GM12878 (cell line): ENCODE data around the gene CCDC88C. TPM values are rescaled to one million over a fixed set of nuclear protein-coding genes. Genes with fewer than 3 reads are reported as not detected.
A peak's percentile ranks its signal among the peaks of the same experiment; 100 is the strongest.

Experiments
- ATAC-seq: fragments of 200-7000 bp; cut with Tn5 transposase; 3 replicates; pipeline ENCODE4 v1.9.1; 2020; ENCODE audit warnings: mild to moderate bottlenecking, moderate library complexity
- BruUV-seq: library from RNA; stranded (reverse); fragments of 400-500 nt; replicated peaks from 2 replicates; lab custom pipeline; 2021; lab: Mats Ljungman, UMichigan
- CTCF ChIA-PET: fragments of 300-600 bp; sonication (Branson Sonifier 250); formaldehyde crosslinking; extraction: SDS; loops from one replicate; lab custom pipeline; 2021; ENCODE audit warnings: inconsistent platforms; lab: Yijun Ruan, JAX
- POLR2A ChIA-PET: fragments of 350-600 bp; formaldehyde crosslinking; extraction: SDS; loops from one replicate; lab custom pipeline; 2021; ENCODE audit warnings: inconsistent platforms; lab: Charles Lee
- RAD21 ChIA-PET: fragments of 300-600 bp; sonication (Branson Sonifier 250); formaldehyde crosslinking; loops from one replicate; lab custom pipeline; 2023; ENCODE audit warnings: antibody characterized with exemption; ENCODE audit not compliant: unreplicated experiment; lab: Charles Lee
- SMC1A ChIA-PET: fragments of 300-600 bp; sonication (Branson Sonifier 250); formaldehyde crosslinking; loops from one replicate; lab custom pipeline; 2023; ENCODE audit not compliant: unreplicated experiment, uncharacterized antibody; lab: Charles Lee
- DNase-seq: peaks from one replicate; pipeline ENCODE4 v3.0.0-alpha.2; 2011; ENCODE audit warnings: low read depth, low spot score
- FAIRE-seq: peaks from 3 replicates; lab custom pipeline; 2011; peaks lifted over from hg19 to GRCh38; lab: Jason Lieb, UNC
- H2AFZ ChIP-seq: 2 replicates; pipeline ENCODE4 v1.6.0; 2011; ENCODE audit warnings: low read depth, low read length, control low read depth; ENCODE audit not compliant: control insufficient read depth
- H3K27ac ChIP-seq: 2 replicates; pipeline ENCODE4 v1.5.1; 2011; ENCODE audit warnings: control low read depth; ENCODE audit not compliant: control insufficient read depth, insufficient read depth
- H3K27me3 ChIP-seq, 2 experiments: replicated peaks in 1 of 2; 2 replicates each; pipeline versions ENCODE4 v1.6.0 to v1.6.1; 2011; ENCODE audit warnings: low read length in 1 of 2; ENCODE audit not compliant: control insufficient read depth in 2 of 2, insufficient read depth in 2 of 2
- H3K36me3 ChIP-seq, 2 experiments: 2 replicates each; pipeline ENCODE4 v1.5.1; 2011; ENCODE audit warnings: low read length in 1 of 2; ENCODE audit not compliant: control insufficient read depth in 2 of 2, insufficient read depth in 2 of 2
- H3K4me1 ChIP-seq: 2 replicates; pipeline ENCODE4 v1.6.1; 2011; ENCODE audit warnings: mild to moderate bottlenecking, low read length, moderate library complexity, mixed read lengths; ENCODE audit not compliant: control insufficient read depth, insufficient read depth
- H3K4me2 ChIP-seq: 2 replicates; pipeline ENCODE4 v1.6.0; 2011; ENCODE audit warnings: control low read depth; ENCODE audit not compliant: control insufficient read depth, insufficient read depth
- H3K4me3 ChIP-seq: fragments of 200-600 bp; sonication (generic); 2 replicates; pipeline ENCODE4 v1.5.1; 2016
- H3K79me2 ChIP-seq: 2 replicates; pipeline ENCODE4 v1.6.0; 2011; ENCODE audit warnings: low read length; ENCODE audit not compliant: control insufficient read depth, insufficient read depth
- H3K9ac ChIP-seq: 2 replicates; pipeline ENCODE4 v1.8.0; 2011; ENCODE audit warnings: low read length, control low read depth, mixed read lengths; ENCODE audit not compliant: control insufficient read depth, insufficient read depth
- H3K9me3 ChIP-seq: replicated peaks from 3 replicates; pipeline ENCODE4 v1.5.1; 2011; ENCODE audit warnings: mild to moderate bottlenecking, low read length; ENCODE audit not compliant: control insufficient read depth, insufficient read depth
- H4K20me1 ChIP-seq: 2 replicates; pipeline ENCODE4 v1.6.0; 2011; ENCODE audit not compliant: control insufficient read depth, insufficient read depth
- ATF7 ChIP-seq: fragments of 450-650 bp; IDR thresholded peaks from 2 replicates; pipeline ENCODE4 v1.6.1; 2016; ENCODE audit warnings: low read depth, mild to moderate bottlenecking
- BHLHE40 ChIP-seq, 2 experiments: fragments of 450-650 bp in 1 of 2; IDR thresholded peaks; 2 replicates each; pipeline ENCODE4 v1.6.1; 2011 to 2017; ENCODE audit warnings: low read depth in 2 of 2, borderline replicate concordance in 1 of 2, improper control_type of control experiment in 1 of 2, low read length in 1 of 2, mild to moderate bottlenecking in 1 of 2
- IKZF2 ChIP-seq, 2 experiments: fragments of 450-650 bp; IDR thresholded peaks; 2 replicates each; pipeline ENCODE4 v1.6.1; 2017; ENCODE audit warnings: mild to moderate bottlenecking in 2 of 2, moderate library complexity in 2 of 2
- MXI1 ChIP-seq: fragments of 150-350 bp; IDR thresholded peaks from 2 replicates; pipeline ENCODE4 v1.6.1; 2011; ENCODE audit warnings: low read depth, mild to moderate bottlenecking, inconsistent platforms, low read length, improper control_type of control experiment
- RUNX3 ChIP-seq: IDR thresholded peaks from 2 replicates; pipeline ENCODE4 v1.6.1; 2012; ENCODE audit warnings: low read length, inconsistent platforms
- SPI1 ChIP-seq: IDR thresholded peaks from 2 replicates; pipeline ENCODE4 v1.6.1; 2011; ENCODE audit warnings: low read depth, mild to moderate bottlenecking, low read length, moderate library complexity, borderline replicate concordance; ENCODE audit not compliant: insufficient read depth
- ZBED1 ChIP-seq: IDR thresholded peaks from 2 replicates; pipeline ENCODE4 v1.6.1; 2016; ENCODE audit warnings: borderline replicate concordance
- ZNF217 ChIP-seq: fragments of 450-650 bp; IDR thresholded peaks from 2 replicates; pipeline ENCODE4 v1.6.1; 2017; ENCODE audit warnings: antibody characterized with exemption, mild to moderate bottlenecking
- ZNF24 ChIP-seq: fragments of 450-650 bp; IDR thresholded peaks from 2 replicates; pipeline ENCODE4 v1.6.1; 2017; ENCODE audit warnings: antibody characterized with exemption, mild to moderate bottlenecking
- WGBS: methylation state at CpG from one replicate; pipeline ENCODE4 v1.1.6; 2016; ENCODE audit warnings: low lambda C conversion rate; ENCODE audit not compliant: insufficient replicate concordance, insufficient coverage; ENCODE audit errors: missing lambda C conversion rate; 5-methylcytosine and 5-hydroxymethylcytosine counted together
- in situ Hi-C: fragments of 300-500 bp; cut with MboI; formaldehyde crosslinking; loops from 9 replicates; pipeline ENCODE4 v1.14.3; 2018; ENCODE audit warnings: mixed read lengths
- intact Hi-C: fragments of 100-400 bp; cut with micrococcal nuclease; formaldehyde crosslinking; loops from one replicate; pipeline ENCODE4 v1.14.2; 2022; ENCODE audit not compliant: unreplicated experiment
- polyA plus RNA-seq, 11 experiments: library from polyadenylated mRNA; depleted of rRNA in 4 of 11; unstranded in 6 of 11; stranded (reverse) in 5 of 11; fragments of >200 nt; fragmentation: Nextera tagmentation in 4 of 11; fragmentation: Illumina TruSeq in 1 of 11; extraction: Ambion mirVana in 4 of 11; extraction: Trizol in 1 of 11; gene quantifications; 1 replicate in 1 of 11; 2 replicates in 10 of 11; pipeline versions ENCODE4 v1.2.1 to v1.2.3, GENCODE V29; 2011 to 2016; ENCODE audit warnings: inconsistent platforms in 2 of 11, missing spikeins in 2 of 11, low read depth in 1 of 11
- total RNA-seq, 4 experiments: library from RNA; depleted of rRNA in 3 of 4; stranded (reverse); fragments of >200 nt in 3 of 4; fragmentation: Illumina TruSeq in 1 of 4; extraction: Trizol in 1 of 4; gene quantifications; 2 replicates each; pipeline versions ENCODE4 v1.2.1 to v1.2.3, GENCODE V29; 2013 to 2021
- TF ChIP-seq, protein P1 (sequence below): IDR thresholded peaks from 2 replicates; pipeline ENCODE4 v1.6.1; 2011; ENCODE audit warnings: low read depth, mild to moderate bottlenecking, low read length, moderate library complexity, borderline replicate concordance; ENCODE audit errors: extremely low read depth
- TF ChIP-seq, protein P2 (sequence below): fragments of 450-650 bp; formaldehyde crosslinking; IDR thresholded peaks from 2 replicates; pipeline ENCODE4 v1.4.0; 2022; ENCODE audit warnings: mild to moderate bottlenecking, moderate library complexity
- TF ChIP-seq, protein P3 (sequence below): fragments of 450-650 bp; conservative IDR thresholded peaks from 2 replicates; pipeline ENCODE4 v1.6.1; 2017; ENCODE audit warnings: mild to moderate bottlenecking, moderate library complexity

Gene CCDC88C
- total and polyA plus RNA-seq, 10 of the 15 experiments (the other 5 are each of a cell fraction or from before 2014, with no cell fraction given) = 4.0 to 79.6 (median 36.6) TPM

DNA sequence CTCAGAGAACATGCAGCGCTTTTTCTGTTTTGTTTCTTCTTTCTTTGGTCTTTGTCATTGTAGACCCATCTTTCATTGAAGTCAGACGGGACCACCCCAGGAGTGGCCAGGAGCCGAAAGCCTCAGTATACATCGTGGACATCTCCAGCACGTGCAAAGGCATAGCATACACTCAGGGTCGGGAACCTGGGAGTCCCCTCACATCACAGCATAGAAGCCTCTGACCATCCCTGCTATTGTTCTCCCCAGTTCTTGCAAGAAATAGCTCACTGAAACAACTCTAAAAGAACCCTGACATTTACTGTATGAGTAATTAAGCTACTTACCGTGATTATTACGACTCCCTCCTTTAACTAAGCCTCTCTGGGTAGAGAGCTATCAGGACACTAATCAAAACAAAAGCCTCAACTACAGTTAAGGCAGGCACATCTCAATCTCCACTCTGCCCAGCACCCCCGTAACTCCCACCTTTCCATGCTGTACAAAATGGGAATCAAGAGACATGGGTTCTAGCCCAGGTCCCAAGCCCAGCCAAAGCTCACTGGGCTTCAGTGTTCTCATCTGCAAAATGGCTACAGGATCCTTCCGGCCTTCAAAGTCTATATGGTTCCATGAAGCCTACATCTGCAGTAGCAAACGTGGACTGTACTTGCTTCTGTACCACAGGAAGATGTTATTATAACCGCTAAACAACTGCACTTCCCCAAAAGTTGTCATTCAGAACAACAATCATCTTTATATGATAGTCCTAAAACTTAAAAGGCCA is 6.7 kb downstream of the CCDC88C start:
- Histone ChIP-seq H3K9me3 (no peaks in the 10 kb centered on the region), H2AFZ (no peak overlapping the region), H4K20me1 (peaks cover 14% of the 10 kb centered on the region), H3K9ac (peak overlapping the region; percentile 54), H3K36me3 (peaks cover 27 to 48% of the 10 kb centered on the region in 2 experiments), H3K4me1 (peaks cover 46% of the 10 kb centered on the region), H3K4me3 (peak overlapping the region; percentile 62), H3K27ac (peak overlapping the region; percentile 80), H3K79me2 (peaks cover 98% of the 10 kb centered on the region), H3K4me2 (peak overlapping the region; percentile 81), H3K27me3 (no peaks in the 10 kb centered on the region)
- TF ChIP-seq ATF7 (no peak), IKZF2 (IDR thresholded peaks at IDR 0.05) (peak in 1 of 2 experiments; percentile 12; a peak in 1 of 4 replicates), MXI1 (0 out of 2 replicates have a peak, but pooled peaks have one; percentile 14), BHLHE40 (IDR thresholded peaks at IDR 0.05; ENCODE audit: borderline replicate concordance in 1 of 2, low read depth in 2 of 2, low read length in 1 of 2) (peak; percentile 78 to 84), SPI1 (peak; percentile 84), ZBED1 (peak; percentile 70; the same call in 1 of the 2 replicates), ZNF217 (peak; percentile 52; the same call in 1 of the 2 replicates), RUNX3 (peak; percentile 42; the same call in 1 of the 2 replicates), ZNF24 (no peak)
- TF ChIP-seq, protein P1, sequence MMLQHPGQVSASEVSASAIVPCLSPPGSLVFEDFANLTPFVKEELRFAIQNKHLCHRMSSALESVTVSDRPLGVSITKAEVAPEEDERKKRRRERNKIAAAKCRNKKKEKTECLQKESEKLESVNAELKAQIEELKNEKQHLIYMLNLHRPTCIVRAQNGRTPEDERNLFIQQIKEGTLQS = no peak
- TF ChIP-seq, protein P2, sequence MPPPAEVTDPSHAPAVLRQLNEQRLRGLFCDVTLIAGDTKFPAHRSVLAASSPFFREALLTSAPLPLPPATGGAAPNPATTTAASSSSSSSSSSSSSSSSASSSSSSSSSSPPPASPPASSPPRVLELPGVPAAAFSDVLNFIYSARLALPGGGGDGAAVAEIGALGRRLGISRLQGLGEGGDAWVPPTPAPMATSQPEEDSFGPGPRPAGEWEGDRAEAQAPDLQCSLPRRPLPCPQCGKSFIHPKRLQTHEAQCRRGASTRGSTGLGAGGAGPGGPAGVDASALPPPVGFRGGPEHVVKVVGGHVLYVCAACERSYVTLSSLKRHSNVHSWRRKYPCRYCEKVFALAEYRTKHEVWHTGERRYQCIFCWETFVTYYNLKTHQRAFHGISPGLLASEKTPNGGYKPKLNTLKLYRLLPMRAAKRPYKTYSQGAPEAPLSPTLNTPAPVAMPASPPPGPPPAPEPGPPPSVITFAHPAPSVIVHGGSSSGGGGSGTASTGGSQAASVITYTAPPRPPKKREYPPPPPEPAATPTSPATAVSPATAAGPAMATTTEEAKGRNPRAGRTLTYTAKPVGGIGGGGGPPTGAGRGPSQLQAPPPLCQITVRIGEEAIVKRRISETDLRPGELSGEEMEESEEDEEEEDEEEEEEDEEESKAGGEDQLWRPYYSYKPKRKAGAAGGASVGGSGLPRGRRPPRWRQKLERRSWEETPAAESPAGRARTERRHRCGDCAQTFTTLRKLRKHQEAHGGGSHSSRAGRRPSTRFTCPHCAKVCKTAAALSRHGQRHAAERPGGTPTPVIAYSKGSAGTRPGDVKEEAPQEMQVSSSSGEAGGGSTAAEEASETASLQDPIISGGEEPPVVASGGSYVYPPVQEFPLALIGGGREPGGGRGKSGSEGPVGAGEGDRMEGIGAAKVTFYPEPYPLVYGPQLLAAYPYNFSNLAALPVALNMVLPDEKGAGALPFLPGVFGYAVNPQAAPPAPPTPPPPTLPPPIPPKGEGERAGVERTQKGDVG (CRISPR knock-in tag) = no peak
- TF ChIP-seq, protein P3, sequence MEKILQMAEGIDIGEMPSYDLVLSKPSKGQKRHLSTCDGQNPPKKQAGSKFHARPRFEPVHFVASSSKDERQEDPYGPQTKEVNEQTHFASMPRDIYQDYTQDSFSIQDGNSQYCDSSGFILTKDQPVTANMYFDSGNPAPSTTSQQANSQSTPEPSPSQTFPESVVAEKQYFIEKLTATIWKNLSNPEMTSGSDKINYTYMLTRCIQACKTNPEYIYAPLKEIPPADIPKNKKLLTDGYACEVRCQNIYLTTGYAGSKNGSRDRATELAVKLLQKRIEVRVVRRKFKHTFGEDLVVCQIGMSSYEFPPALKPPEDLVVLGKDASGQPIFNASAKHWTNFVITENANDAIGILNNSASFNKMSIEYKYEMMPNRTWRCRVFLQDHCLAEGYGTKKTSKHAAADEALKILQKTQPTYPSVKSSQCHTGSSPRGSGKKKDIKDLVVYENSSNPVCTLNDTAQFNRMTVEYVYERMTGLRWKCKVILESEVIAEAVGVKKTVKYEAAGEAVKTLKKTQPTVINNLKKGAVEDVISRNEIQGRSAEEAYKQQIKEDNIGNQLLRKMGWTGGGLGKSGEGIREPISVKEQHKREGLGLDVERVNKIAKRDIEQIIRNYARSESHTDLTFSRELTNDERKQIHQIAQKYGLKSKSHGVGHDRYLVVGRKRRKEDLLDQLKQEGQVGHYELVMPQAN = 0 out of 2 replicates have a peak, but pooled peaks have one; percentile 14
- ChIA-PET RAD21 (interaction anchor here (0.7 to 10.0 kb wide), 7 partner anchors 11 to 87 kb away, joined by 3 to 236 read pairs (median 24); no protein-coding TSS in a partner anchor), SMC1A (interaction anchor here (0.7 to 15.4 kb wide), 9 partner anchors 10 to 89 kb away, joined by 3 to 210 read pairs (median 4); no protein-coding TSS in a partner anchor), POLR2A (interaction anchor here (0.7 to 9.2 kb wide), 10 partner anchors 9 to 58 kb away, joined by 3 to 140 read pairs (median 4); no protein-coding TSS in a partner anchor), CTCF (interaction anchor here (0.8 to 19.0 kb wide), 11 partner anchors 10 to 88 kb away, joined by 3 to 242 read pairs (median 4); no protein-coding TSS in a partner anchor)
- BruUV-seq = no TSS peak
- in situ Hi-C loops = no loop called here
- ATAC-seq (peak; percentile 44), DNase-seq (no peak), FAIRE-seq (peak; percentile 27)
- intact Hi-C loops = loop anchor here (2.0 kb wide), 1 partner anchor 14 kb away; no protein-coding TSS in a partner anchor
- WGBS = 0% methylated on average over 12 of the region's 12 CpGs
